K562 (cell line): ENCODE data around the gene LAP3. TPM values are rescaled to one million over a fixed set of nuclear protein-coding genes. Genes with fewer than 3 reads are reported as not detected.

Experiments
- ATF6 ChIP-seq: sonication (generic); formaldehyde crosslinking; IDR thresholded peaks from 2 replicates; pipeline ENCODE4 v1.4.0; 2020; ENCODE audit warnings: mild to moderate bottlenecking, missing genetic modification reagents
- CREM ChIP-seq: IDR thresholded peaks from 2 replicates; pipeline ENCODE4 v1.6.1; 2014; ENCODE audit warnings: antibody characterized with exemption, low read depth
- CTBP1 ChIP-seq: fragments of 450-650 bp; IDR thresholded peaks from 2 replicates; pipeline ENCODE4 v1.6.1; 2016; ENCODE audit warnings: borderline replicate concordance
- DIDO1 ChIP-seq: fragments of 450-650 bp; IDR thresholded peaks from 2 replicates; pipeline ENCODE4 v1.6.1; 2016; ENCODE audit warnings: low read depth, missing biosample characterization, missing genetic modification characterization
- FOXK1 ChIP-seq: sonication (generic); formaldehyde crosslinking; IDR thresholded peaks from 2 replicates; pipeline ENCODE4 v1.8.0; 2022; ENCODE audit warnings: missing genetic modification reagents, mild to moderate bottlenecking, borderline replicate concordance
- JUND ChIP-seq, 2 experiments: IDR thresholded peaks; 2 replicates in 1 of 2; 3 replicates in 1 of 2; pipeline ENCODE4 v1.6.1; 2011; ENCODE audit warnings: borderline replicate concordance in 2 of 2, low read depth in 2 of 2, low read length in 2 of 2, improper control_type of control experiment in 1 of 2, missing biosample characterization in 1 of 2, missing genetic modification characterization in 1 of 2, missing genetic modification reagents in 1 of 2
- NCOA2 ChIP-seq, 2 experiments: fragments of 450-650 bp; IDR thresholded peaks; 2 replicates each; pipeline ENCODE4 v1.6.1; 2018; ENCODE audit warnings: mild to moderate bottlenecking in 2 of 2, moderate library complexity in 1 of 2; ENCODE audit not compliant: partially characterized antibody in 2 of 2
- PHF8 ChIP-seq: fragments of 200-600 bp; sonication (generic); IDR thresholded peaks from 2 replicates; pipeline ENCODE4 v1.6.1; 2012; ENCODE audit warnings: mixed run types, mild to moderate bottlenecking, inconsistent platforms, low read length, moderate library complexity, borderline replicate concordance
- SMAD4 ChIP-seq: fragments of 250-450 bp; sonication (Bioruptor Pico); conservative IDR thresholded peaks from 2 replicates; pipeline ENCODE4 v1.8.0; 2021; ENCODE audit warnings: inconsistent platforms, mild to moderate bottlenecking, moderate library complexity
- SP1 ChIP-seq: sonication (generic); formaldehyde crosslinking; IDR thresholded peaks from 2 replicates; pipeline ENCODE4 v1.8.1; 2022; ENCODE audit warnings: mild to moderate bottlenecking, missing genetic modification reagents
- TGIF2 ChIP-seq: sonication (generic); formaldehyde crosslinking; IDR thresholded peaks from 2 replicates; pipeline ENCODE4 v1.8.1; 2022; ENCODE audit warnings: mild to moderate bottlenecking, missing genetic modification reagents, moderate library complexity
- ZNF431 ChIP-seq: sonication (generic); formaldehyde crosslinking; IDR thresholded peaks from 2 replicates; pipeline ENCODE4 v1.8.0; 2022; ENCODE audit warnings: mild to moderate bottlenecking, missing genetic modification reagents
- ZNF766 ChIP-seq: fragments of 200-800 bp; sonication (Bioruptor generic); conservative IDR thresholded peaks from 2 replicates; pipeline ENCODE4 v1.6.1; 2016; ENCODE audit warnings: missing genetic modification characterization, missing compliant biosample characterization
- polyA plus RNA-seq, 8 experiments: library from polyadenylated mRNA; depleted of rRNA in 4 of 8; stranded (reverse) in 5 of 8; unstranded in 3 of 8; fragments of >200 nt; fragmentation: Nextera tagmentation in 2 of 8; fragmentation: Illumina TruSeq in 1 of 8; extraction: Ambion mirVana in 2 of 8; extraction: Trizol in 1 of 8; gene quantifications; 2 replicates each; pipeline versions ENCODE4 v1.2.1 to v1.2.3, GENCODE V29; 2011 to 2014; ENCODE audit warnings: inconsistent platforms in 1 of 8, missing spikeins in 1 of 8
- total RNA-seq, 7 experiments: library from RNA; depleted of rRNA in 6 of 7; stranded (reverse); fragments of >200 nt in 6 of 7; fragmentation: Illumina TruSeq in 2 of 7; extraction: Trizol in 2 of 7; gene quantifications; 2 replicates each; pipeline versions ENCODE4 v1.2.1 to v1.2.3, GENCODE V29; 2011 to 2021; ENCODE audit warnings: low replicate concordance in 1 of 7
- TF ChIP-seq, protein P1 (sequence below): fragments of 250-450 bp; sonication (Bioruptor Pico); IDR thresholded peaks from 2 replicates; pipeline ENCODE4 v1.9.0; 2021; ENCODE audit warnings: mild to moderate bottlenecking, inconsistent platforms
- TF ChIP-seq, protein P2 (sequence below): sonication (generic); formaldehyde crosslinking; IDR thresholded peaks from 2 replicates; pipeline ENCODE4 v1.9.0; 2022; ENCODE audit warnings: mild to moderate bottlenecking, missing genetic modification reagents
- TF ChIP-seq, protein P3 (sequence below): fragments of 450-650 bp; IDR thresholded peaks from 2 replicates; pipeline ENCODE4 v1.6.1; 2017; ENCODE audit warnings: antibody characterized with exemption, mild to moderate bottlenecking

The LAP3 gene
- total and polyA plus RNA-seq, 9 of the 15 experiments (the other 6 are each of a cell fraction or from before 2014, with no cell fraction given) = 82.3 to 170 (median 107) TPM

- TF ChIP-seq, protein P1, sequence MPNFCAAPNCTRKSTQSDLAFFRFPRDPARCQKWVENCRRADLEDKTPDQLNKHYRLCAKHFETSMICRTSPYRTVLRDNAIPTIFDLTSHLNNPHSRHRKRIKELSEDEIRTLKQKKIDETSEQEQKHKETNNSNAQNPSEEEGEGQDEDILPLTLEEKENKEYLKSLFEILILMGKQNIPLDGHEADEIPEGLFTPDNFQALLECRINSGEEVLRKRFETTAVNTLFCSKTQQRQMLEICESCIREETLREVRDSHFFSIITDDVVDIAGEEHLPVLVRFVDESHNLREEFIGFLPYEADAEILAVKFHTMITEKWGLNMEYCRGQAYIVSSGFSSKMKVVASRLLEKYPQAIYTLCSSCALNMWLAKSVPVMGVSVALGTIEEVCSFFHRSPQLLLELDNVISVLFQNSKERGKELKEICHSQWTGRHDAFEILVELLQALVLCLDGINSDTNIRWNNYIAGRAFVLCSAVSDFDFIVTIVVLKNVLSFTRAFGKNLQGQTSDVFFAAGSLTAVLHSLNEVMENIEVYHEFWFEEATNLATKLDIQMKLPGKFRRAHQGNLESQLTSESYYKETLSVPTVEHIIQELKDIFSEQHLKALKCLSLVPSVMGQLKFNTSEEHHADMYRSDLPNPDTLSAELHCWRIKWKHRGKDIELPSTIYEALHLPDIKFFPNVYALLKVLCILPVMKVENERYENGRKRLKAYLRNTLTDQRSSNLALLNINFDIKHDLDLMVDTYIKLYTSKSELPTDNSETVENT = 0 out of 2 replicates have a peak, but pooled peaks have one; percentile 24
- TF ChIP-seq, protein P2, sequence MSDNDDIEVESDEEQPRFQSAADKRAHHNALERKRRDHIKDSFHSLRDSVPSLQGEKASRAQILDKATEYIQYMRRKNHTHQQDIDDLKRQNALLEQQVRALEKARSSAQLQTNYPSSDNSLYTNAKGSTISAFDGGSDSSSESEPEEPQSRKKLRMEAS (CRISPR knock-in tag) = peak; percentile 97
- TF ChIP-seq NCOA2 (IDR thresholded peaks at IDR 0.05; ENCODE audit: partially characterized antibody in 2 of 2) (no peak), PHF8 (peak; percentile 66), SMAD4 (peak; percentile 72; the same call in 1 of the 2 replicates), TGIF2 (CRISPR knock-in tag) (0 out of 2 replicates have a peak, but pooled peaks have one; percentile 34), ATF6 (peak; percentile 63; the same call in 1 of the 2 replicates), DIDO1 (tag) (no peak), SP1 (CRISPR knock-in tag) (peak; percentile 94), CREM (peak; percentile 89), ZNF431 (peak; percentile 28; the same call in 1 of the 2 replicates), ZNF766 (CRISPR knock-in tag) (no peak), CTBP1 (peak; percentile 90), JUND (IDR thresholded peaks at IDR 0.05; ENCODE audit: borderline replicate concordance, low read depth, low read length) (peak; percentile 84), JUND (tag; IDR thresholded peaks at IDR 0.05; ENCODE audit: borderline replicate concordance, low read depth, low read length) (peak; percentile 52; the same call in 1 of the 3 replicates), FOXK1 (CRISPR knock-in tag) (0 out of 2 replicates have a peak, but pooled peaks have one; percentile 15)
- TF ChIP-seq, protein P3, sequence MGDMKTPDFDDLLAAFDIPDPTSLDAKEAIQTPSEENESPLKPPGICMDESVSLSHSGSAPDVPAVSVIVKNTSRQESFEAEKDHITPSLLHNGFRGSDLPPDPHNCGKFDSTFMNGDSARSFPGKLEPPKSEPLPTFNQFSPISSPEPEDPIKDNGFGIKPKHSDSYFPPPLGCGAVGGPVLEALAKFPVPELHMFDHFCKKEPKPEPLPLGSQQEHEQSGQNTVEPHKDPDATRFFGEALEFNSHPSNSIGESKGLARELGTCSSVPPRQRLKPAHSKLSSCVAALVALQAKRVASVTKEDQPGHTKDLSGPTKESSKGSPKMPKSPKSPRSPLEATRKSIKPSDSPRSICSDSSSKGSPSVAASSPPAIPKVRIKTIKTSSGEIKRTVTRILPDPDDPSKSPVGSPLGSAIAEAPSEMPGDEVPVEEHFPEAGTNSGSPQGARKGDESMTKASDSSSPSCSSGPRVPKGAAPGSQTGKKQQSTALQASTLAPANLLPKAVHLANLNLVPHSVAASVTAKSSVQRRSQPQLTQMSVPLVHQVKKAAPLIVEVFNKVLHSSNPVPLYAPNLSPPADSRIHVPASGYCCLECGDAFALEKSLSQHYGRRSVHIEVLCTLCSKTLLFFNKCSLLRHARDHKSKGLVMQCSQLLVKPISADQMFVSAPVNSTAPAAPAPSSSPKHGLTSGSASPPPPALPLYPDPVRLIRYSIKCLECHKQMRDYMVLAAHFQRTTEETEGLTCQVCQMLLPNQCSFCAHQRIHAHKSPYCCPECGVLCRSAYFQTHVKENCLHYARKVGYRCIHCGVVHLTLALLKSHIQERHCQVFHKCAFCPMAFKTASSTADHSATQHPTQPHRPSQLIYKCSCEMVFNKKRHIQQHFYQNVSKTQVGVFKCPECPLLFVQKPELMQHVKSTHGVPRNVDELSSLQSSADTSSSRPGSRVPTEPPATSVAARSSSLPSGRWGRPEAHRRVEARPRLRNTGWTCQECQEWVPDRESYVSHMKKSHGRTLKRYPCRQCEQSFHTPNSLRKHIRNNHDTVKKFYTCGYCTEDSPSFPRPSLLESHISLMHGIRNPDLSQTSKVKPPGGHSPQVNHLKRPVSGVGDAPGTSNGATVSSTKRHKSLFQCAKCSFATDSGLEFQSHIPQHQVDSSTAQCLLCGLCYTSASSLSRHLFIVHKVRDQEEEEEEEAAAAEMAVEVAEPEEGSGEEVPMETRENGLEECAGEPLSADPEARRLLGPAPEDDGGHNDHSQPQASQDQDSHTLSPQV = peak; percentile 33; the same call in 1 of the 2 replicates
Observed at GRCh38 chr4:17576932-17577664, at the start of gene LAP3 (continued).
